NB4 (cell line): ENCODE data around the gene TEX13C.

ENCODE experiments used
- DNase-seq: peaks from one replicate; pipeline ENCODE4 v3.0.0; 2010; ENCODE audit warnings: low read depth
- H3K4me3 ChIP-seq: one replicate; pipeline ENCODE4 v1.5.1; 2011; ENCODE audit warnings: mild to moderate bottlenecking, low read depth, low read length, moderate library complexity
- MAX ChIP-seq: IDR thresholded peaks from 2 replicates; pipeline ENCODE4 v1.6.1; 2011; ENCODE audit warnings: low read depth, low read length
- MYC ChIP-seq: IDR thresholded peaks from 2 replicates; pipeline ENCODE4 v1.6.1; 2011; ENCODE audit warnings: low read depth, low read length
- POLR2A ChIP-seq: IDR thresholded peaks from 2 replicates; pipeline ENCODE4 v1.6.1; 2011; ENCODE audit warnings: mild to moderate bottlenecking; ENCODE audit not compliant: insufficient read length; ENCODE audit errors: extremely low read depth
- TF ChIP-seq, protein P1 (sequence below): IDR thresholded peaks from one replicate; pipeline ENCODE4 v1.5.1; 2012; ENCODE audit warnings: low read depth, low read length

The TEX13C gene

GRCh38 chrX:125319646-125320521 lies at the start of gene TEX13C:
Gene TEX13C (plus strand): TSS chrX:125319871. CDS start chrX:125320120, 249 bp downstream.
- TF ChIP-seq MYC (no peak), MAX (no peak), POLR2A (no peak)
- TF ChIP-seq, protein P1, sequence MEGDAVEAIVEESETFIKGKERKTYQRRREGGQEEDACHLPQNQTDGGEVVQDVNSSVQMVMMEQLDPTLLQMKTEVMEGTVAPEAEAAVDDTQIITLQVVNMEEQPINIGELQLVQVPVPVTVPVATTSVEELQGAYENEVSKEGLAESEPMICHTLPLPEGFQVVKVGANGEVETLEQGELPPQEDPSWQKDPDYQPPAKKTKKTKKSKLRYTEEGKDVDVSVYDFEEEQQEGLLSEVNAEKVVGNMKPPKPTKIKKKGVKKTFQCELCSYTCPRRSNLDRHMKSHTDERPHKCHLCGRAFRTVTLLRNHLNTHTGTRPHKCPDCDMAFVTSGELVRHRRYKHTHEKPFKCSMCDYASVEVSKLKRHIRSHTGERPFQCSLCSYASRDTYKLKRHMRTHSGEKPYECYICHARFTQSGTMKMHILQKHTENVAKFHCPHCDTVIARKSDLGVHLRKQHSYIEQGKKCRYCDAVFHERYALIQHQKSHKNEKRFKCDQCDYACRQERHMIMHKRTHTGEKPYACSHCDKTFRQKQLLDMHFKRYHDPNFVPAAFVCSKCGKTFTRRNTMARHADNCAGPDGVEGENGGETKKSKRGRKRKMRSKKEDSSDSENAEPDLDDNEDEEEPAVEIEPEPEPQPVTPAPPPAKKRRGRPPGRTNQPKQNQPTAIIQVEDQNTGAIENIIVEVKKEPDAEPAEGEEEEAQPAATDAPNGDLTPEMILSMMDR, result no peak
- H3K4me3 ChIP-seq, result no peak within 1 kb of the TSS
- no peak for DNase-seq

DNA sequence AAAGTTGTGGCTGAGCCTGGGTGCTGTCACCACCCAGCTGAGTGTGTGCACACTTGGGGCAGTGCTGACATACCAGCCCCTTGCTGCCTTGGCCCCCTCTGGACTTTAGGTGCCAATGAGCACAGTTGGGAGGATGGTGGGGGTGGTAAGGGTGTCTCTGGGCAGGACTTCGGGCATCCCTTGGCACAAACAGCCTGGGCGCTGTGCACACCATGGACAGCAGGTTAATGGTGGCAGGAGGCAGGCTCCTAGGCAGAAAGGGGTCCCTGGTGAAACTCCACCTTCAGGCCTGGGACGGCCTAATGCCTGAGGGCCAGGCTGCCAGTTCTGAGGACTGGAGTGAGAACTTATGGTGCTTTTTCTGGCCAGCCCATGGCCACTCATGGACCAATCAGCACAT lies 32.4 kb upstream of the TEX13C start:
- DNase-seq, result no peak
- no peak overlapping the region for H3K4me3 ChIP-seq
- TF ChIP-seq MYC (no peak), POLR2A (no peak), MAX (no peak)
- TF ChIP-seq, protein P1, result no peak

GRCh38 chrX:125288343-125288742 lies 31.3 kb upstream of the TEX13C start:
- no peak for DNase-seq
- H3K4me3 ChIP-seq, result no peak overlapping the region
- TF ChIP-seq, protein P1, result no peak
- TF ChIP-seq POLR2A, result no peak
- no peak for TF ChIP-seq MAX
- no peak for TF ChIP-seq MYC

DNA sequence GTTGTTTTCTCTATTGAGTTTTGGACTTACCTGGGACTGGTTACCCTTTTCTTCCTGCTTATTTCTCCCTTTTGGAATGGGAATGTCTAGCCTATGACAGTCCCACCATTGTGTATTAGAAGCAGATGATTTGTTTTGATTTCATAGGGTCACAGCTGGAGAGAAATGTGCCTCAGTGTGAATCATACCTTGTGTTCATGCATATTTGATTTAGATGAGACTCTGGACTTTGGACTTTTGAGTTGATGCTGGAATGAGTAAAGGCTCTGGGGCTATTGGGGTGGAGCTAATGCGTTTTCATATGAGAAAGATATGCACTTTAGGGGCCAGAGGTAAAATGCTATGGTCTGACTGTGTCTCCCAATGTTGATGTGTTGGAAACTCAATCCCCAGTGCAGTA lies 30.5 kb upstream of the TEX13C start:
- no peak for DNase-seq

GRCh38 chrX:125289920-125290319 lies 29.8 kb upstream of the TEX13C start:
- no peak for DNase-seq
- TF ChIP-seq MAX (no peak), POLR2A (no peak), MYC (no peak)
- TF ChIP-seq, protein P1, result no peak
- H3K4me3 ChIP-seq, result no peak overlapping the region

More for the DNA sequence above, 30.5 kb upstream of the TEX13C start:
- TF ChIP-seq POLR2A, result no peak
- no peak for TF ChIP-seq MAX
- TF ChIP-seq MYC, result no peak
- TF ChIP-seq, protein P1, result no peak
- H3K4me3 ChIP-seq, result no peak overlapping the region
